AG04450 (cell line): Measurements from ENCODE around the gene HPCAL1. TPM values are rescaled to one million over a fixed set of nuclear protein-coding genes. Genes with fewer than 3 reads are reported as not detected.
A peak's percentile ranks its signal among the peaks of the same experiment; 100 is the strongest.

Source experiments
- CTCF ChIA-PET: fragments of 300-600, 350-600 bp; formaldehyde crosslinking; extraction: SDS; loops from one replicate; lab custom pipeline; 2022; ENCODE audit warnings: antibody characterized with exemption, inconsistent platforms; lab: Charles Lee
- POLR2A ChIA-PET: fragments of 350-600 bp; formaldehyde crosslinking; extraction: SDS; loops from one replicate; lab custom pipeline; 2021; ENCODE audit warnings: antibody characterized with exemption, inconsistent platforms; lab: Yijun Ruan, JAX
- DNase-seq: peaks from one replicate; pipeline ENCODE4 v3.0.0-alpha.2; 2011; ENCODE audit warnings: low read depth, low spot score
- H3K27ac ChIP-seq: one replicate; pipeline ENCODE4 v1.5.1; 2012; ENCODE audit warnings: low read depth, low read length, control low read depth
- H3K27me3 ChIP-seq: one replicate; pipeline ENCODE4 v1.6.0; 2012; ENCODE audit warnings: low read length; ENCODE audit not compliant: control insufficient read depth, insufficient read depth
- H3K4me3 ChIP-seq: 2 replicates; pipeline ENCODE4 v1.5.1; 2011; ENCODE audit warnings: mild to moderate bottlenecking, low read depth, low read length, control low read depth
- H3K9me3 ChIP-seq: 2 replicates; pipeline ENCODE4 v1.5.1; 2012; ENCODE audit warnings: low read length; ENCODE audit not compliant: control insufficient read depth, insufficient read depth
- polyA plus RNA-seq: library from polyadenylated mRNA; depleted of rRNA; stranded (reverse); fragments of >200 nt; gene quantifications from 2 replicates; pipeline ENCODE4 v1.2.3, GENCODE V29; 2011
- TF ChIP-seq, protein P1 (sequence below): IDR thresholded peaks from 2 replicates; pipeline ENCODE4 v1.5.1; 2011; ENCODE audit warnings: low read depth, low read length, control low read depth, inconsistent platforms

The HPCAL1 gene
- polyA plus RNA-seq, 1 experiment, result 14.4 TPM

DNA sequence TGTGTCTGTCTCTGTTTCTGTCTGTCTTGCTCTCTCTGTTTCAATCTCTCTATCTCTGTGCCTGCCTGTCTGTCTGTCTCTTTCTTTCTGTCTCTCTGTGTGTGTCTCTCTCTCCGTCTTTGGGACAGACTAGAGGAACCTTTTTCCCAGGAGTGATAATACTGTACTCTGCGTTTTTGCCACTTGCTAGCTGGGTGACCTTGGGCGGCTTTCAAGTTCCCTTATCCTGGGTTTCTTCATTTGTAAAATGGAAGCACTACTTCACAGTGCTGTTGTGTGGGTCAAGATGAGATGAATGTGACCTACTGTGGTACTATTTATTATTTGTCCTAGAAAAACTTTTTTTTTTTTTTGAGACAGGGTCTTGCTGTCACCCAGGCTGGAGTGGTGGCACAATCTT is 42.4 kb downstream of the HPCAL1 start:
- DNase-seq, result no peak
- POLR2A ChIA-PET, result no interaction called here
- Histone ChIP-seq H3K9me3 (no peaks in the 10 kb centered on the region), H3K27ac (no peak overlapping the region), H3K27me3 (no peaks in the 10 kb centered on the region), H3K4me3 (no peak overlapping the region)
- CTCF ChIA-PET, result no interaction called here
- TF ChIP-seq, protein P1, sequence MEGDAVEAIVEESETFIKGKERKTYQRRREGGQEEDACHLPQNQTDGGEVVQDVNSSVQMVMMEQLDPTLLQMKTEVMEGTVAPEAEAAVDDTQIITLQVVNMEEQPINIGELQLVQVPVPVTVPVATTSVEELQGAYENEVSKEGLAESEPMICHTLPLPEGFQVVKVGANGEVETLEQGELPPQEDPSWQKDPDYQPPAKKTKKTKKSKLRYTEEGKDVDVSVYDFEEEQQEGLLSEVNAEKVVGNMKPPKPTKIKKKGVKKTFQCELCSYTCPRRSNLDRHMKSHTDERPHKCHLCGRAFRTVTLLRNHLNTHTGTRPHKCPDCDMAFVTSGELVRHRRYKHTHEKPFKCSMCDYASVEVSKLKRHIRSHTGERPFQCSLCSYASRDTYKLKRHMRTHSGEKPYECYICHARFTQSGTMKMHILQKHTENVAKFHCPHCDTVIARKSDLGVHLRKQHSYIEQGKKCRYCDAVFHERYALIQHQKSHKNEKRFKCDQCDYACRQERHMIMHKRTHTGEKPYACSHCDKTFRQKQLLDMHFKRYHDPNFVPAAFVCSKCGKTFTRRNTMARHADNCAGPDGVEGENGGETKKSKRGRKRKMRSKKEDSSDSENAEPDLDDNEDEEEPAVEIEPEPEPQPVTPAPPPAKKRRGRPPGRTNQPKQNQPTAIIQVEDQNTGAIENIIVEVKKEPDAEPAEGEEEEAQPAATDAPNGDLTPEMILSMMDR, result no peak

DNA sequence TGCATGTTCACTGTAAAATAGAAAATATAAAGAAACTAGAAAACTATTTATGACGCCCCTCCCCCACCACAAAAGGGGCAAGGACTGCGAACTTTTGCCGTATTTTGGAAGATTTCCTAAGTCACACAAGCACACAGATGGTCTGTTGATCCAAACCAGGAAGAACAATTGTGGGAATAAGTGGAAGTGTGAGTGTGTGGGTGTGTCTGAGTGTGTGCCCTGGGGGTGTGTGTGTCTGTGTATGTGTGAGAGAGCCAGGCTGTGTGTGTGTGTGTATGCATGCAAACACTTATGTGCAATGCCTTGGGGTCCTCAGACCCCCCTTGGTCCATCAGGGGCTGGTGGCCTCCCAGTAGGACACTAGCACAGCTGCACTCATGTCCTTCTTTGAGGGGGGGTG is 43.1 kb downstream of the HPCAL1 start:
- Histone ChIP-seq H3K27ac (no peak overlapping the region), H3K9me3 (no peaks in the 10 kb centered on the region), H3K4me3 (no peak overlapping the region), H3K27me3 (no peaks in the 10 kb centered on the region)
- DNase-seq, result no peak
- POLR2A ChIA-PET, result no interaction called here
- CTCF ChIA-PET, result no interaction called here
- TF ChIP-seq, protein P1, result no peak

DNA sequence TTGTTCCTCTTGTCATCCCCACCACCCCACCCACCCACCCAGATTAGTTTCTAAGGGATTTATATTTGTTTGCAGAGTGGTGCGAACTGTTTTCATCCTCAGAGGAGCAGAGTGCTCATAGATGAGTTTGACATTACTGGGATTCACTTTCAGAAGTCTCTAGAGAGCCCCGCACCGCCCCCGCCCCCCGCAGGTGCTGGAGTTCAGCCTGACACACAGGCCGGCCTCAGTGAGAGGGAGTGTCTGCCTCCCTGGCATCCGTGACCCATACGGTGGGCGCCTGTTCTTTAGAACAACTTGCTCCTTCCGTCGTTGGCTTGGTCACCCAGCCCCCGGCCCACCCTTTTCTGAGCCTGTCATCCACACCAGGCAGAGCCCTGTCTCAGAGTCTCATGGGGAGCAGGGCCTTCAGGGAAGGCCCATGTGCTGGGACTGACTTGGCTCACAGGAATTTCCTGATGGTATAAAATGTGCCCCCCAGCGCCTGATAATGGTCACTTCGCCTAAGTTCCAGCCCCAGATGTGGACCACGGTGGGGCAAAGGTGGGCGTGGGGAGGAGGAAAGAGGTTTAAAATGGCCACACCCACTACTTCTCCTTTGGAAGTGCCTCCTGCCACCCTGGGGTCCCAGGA is 44.3 kb downstream of the HPCAL1 start:
- no peak overlapping the region for H3K4me3 ChIP-seq
- CTCF ChIA-PET, result interaction anchor here (1.6 kb wide), 1 partner anchor 62 kb away, joined by 4 read pairs; no protein-coding TSS in a partner anchor
- no peak overlapping the region for H3K27ac ChIP-seq
- DNase-seq, result no peak
- H3K9me3 ChIP-seq, result no peaks in the 10 kb centered on the region
- TF ChIP-seq, protein P1, result 0 out of 2 replicates have a peak, but pooled peaks have one; percentile 8
- H3K27me3 ChIP-seq, result no peaks in the 10 kb centered on the region
- POLR2A ChIA-PET, result no interaction called here

DNA sequence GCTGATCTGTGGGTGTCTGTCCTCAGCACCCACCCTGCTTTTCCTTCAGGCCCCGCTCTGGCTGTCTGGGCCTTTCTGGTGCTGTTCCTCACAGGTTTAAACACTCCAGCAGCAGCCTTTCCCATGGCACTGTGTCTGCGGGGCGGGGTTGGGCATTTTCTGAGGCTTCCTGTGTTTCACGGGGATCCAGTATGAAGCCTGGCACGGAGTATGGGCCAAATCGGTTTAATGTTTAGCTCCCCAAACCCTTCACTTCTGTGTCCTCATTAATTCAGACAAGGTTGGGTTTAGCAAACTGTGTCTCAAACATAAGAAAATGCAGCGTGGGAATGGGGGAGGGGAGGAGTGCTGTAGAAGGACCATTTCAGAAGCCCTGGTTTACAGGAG is 44.9 kb downstream of the HPCAL1 start:
- Histone ChIP-seq H3K27ac (no peak overlapping the region), H3K27me3 (no peaks in the 10 kb centered on the region), H3K9me3 (no peaks in the 10 kb centered on the region), H3K4me3 (no peak overlapping the region)
- TF ChIP-seq, protein P1, result no peak
- CTCF ChIA-PET, result interaction anchor here (1.6 kb wide), 1 partner anchor 62 kb away, joined by 4 read pairs; no protein-coding TSS in a partner anchor
- no peak for DNase-seq
- POLR2A ChIA-PET, result no interaction called here

DNA sequence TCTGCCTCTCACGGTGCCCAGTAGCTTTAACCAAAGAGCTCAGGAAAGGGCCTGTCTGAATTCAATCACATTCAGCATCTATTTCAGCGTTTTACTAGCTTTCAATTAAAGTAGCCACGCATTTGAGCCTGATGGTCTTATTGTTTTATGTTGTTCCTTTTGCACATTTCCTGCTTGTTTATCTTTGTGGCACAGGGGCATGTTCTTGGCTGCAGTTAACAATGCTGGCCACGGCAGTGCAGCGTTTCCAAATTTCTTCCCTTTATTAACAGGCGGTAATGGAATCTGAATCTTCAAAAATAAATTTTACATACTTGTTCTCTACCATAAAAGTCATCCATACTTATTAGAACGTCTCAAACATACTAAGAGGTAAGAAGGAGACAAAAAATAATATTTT is 46.2 kb downstream of the HPCAL1 start:
- Histone ChIP-seq H3K27ac (no peak overlapping the region), H3K27me3 (no peaks in the 10 kb centered on the region), H3K4me3 (no peak overlapping the region), H3K9me3 (no peaks in the 10 kb centered on the region)
- TF ChIP-seq, protein P1, result no peak
- POLR2A ChIA-PET, result no interaction called here
- DNase-seq, result no peak
- CTCF ChIA-PET, result no interaction called here
